Peyer's patch (tissue), 4 donors: ENCODE results near the gene ZNF548.

ENCODE experiments used
- CTCF ChIP-seq, 6 experiments: fragments of 450-650 bp in 4 of 6; fragments of 200-600 bp in 2 of 6; sonication (generic) in 1 of 6; IDR thresholded peaks; one replicate each; pipeline ENCODE4 v1.5.1; 2017 to 2019; ENCODE audit warnings: antibody characterized with exemption in 6 of 6, mild to moderate bottlenecking in 3 of 6, moderate library complexity in 1 of 6
- POLR2A ChIP-seq, 2 donors: fragments of 450-650 bp; IDR thresholded peaks; one replicate each; pipeline ENCODE4 v1.5.1; 2017; ENCODE audit warnings: antibody characterized with exemption in 2 of 2, mild to moderate bottlenecking in 2 of 2, moderate library complexity in 2 of 2

GRCh38 chr19:57389194-57389729, 392 bp upstream of the ZNF548 start:
- TF ChIP-seq CTCF (IDR thresholded peaks at IDR 0.05) (no peak), POLR2A (IDR thresholded peaks at IDR 0.05) (no peak)
